ENCODE data around the gene SLC25A21. TPM values are rescaled to one million over a fixed set of nuclear protein-coding genes. Genes with fewer than 3 reads are reported as not detected.

The SLC25A21 gene
- polyA plus RNA-seq, 4 donors, result 0.22 to 1.4 (median 0.97) TPM

GRCh38 chr14:37027188-37027824, 145.1 kb downstream of the SLC25A21 start:
- 67 to 82% (median 78%) methylated on average over 4 of the region's 4 CpGs for WGBS, 3 donors
- FAIRE-seq, result no peak
- no peaks in the 10 kb centered on the region for H3K36me3 ChIP-seq (ENCODE audit: control insufficient read depth in 3 of 3, insufficient read depth in 2 of 3, low read depth in 1 of 3, low read length in 3 of 3)

GRCh38 chr14:37023875-37024565, 148.4 kb downstream of the SLC25A21 start:
- H3K9me3 ChIP-seq (ENCODE audit: control insufficient read depth in 2 of 2, insufficient read depth in 1 of 2, low read depth in 1 of 2, low read length in 1 of 2), result no peaks in the 10 kb centered on the region
- WGBS, 3 donors, result 85 to 92% (median 87%) methylated on average over 5 of the region's 5 CpGs
- no peaks in the 10 kb centered on the region for H3K27me3 ChIP-seq (ENCODE audit: control insufficient read depth in 3 of 3, insufficient read depth in 3 of 3, low read length in 3 of 3)
- no peak for FAIRE-seq
- DNase-seq, result no peak
- H3K36me3 ChIP-seq (ENCODE audit: control insufficient read depth in 3 of 3, insufficient read depth in 2 of 3, low read depth in 1 of 3, low read length in 3 of 3), result no peaks in the 10 kb centered on the region
- no peak overlapping the region for H3K4me3 ChIP-seq (ENCODE audit: low read depth in 1 of 3, low read length in 3 of 3)
- no peaks in the 10 kb centered on the region for H3K4me1 ChIP-seq (ENCODE audit: control insufficient read depth in 3 of 3, insufficient read depth in 2 of 3, low read depth in 1 of 3, low read length in 2 of 3)
- no peak overlapping the region for H3K27ac ChIP-seq (ENCODE audit: low read depth in 1 of 3, low read length in 2 of 3)

More at GRCh38 chr14:37027188-37027824, 145.1 kb downstream of the SLC25A21 start:
- Histone ChIP-seq H3K9me3 (ENCODE audit: control insufficient read depth in 2 of 2, insufficient read depth in 1 of 2, low read depth in 1 of 2, low read length in 1 of 2) (no peaks in the 10 kb centered on the region), H3K4me3 (ENCODE audit: low read depth in 1 of 3, low read length in 3 of 3) (no peak overlapping the region), H3K27ac (ENCODE audit: low read depth in 1 of 3, low read length in 2 of 3) (no peak overlapping the region), H3K27me3 (ENCODE audit: control insufficient read depth in 3 of 3, insufficient read depth in 3 of 3, low read length in 3 of 3) (no peaks in the 10 kb centered on the region), H3K4me1 (ENCODE audit: control insufficient read depth in 3 of 3, insufficient read depth in 2 of 3, low read depth in 1 of 3, low read length in 2 of 3) (no peaks in the 10 kb centered on the region)
- DNase-seq, result no peak

- WGBS, 3 donors, result 77 to 90% (median 77%) methylated on average over 1 of the region's 1 CpG
- Histone ChIP-seq H3K4me1 (ENCODE audit: control insufficient read depth in 3 of 3, insufficient read depth in 2 of 3, low read depth in 1 of 3, low read length in 2 of 3) (no peaks in the 10 kb centered on the region), H3K27me3 (ENCODE audit: control insufficient read depth in 3 of 3, insufficient read depth in 3 of 3, low read length in 3 of 3) (no peaks in the 10 kb centered on the region), H3K36me3 (ENCODE audit: control insufficient read depth in 3 of 3, insufficient read depth in 2 of 3, low read depth in 1 of 3, low read length in 3 of 3) (no peaks in the 10 kb centered on the region), H3K4me3 (ENCODE audit: low read depth in 1 of 3, low read length in 3 of 3) (no peak overlapping the region), H3K27ac (ENCODE audit: low read depth in 1 of 3, low read length in 2 of 3) (no peak overlapping the region), H3K9me3 (ENCODE audit: control insufficient read depth in 2 of 2, insufficient read depth in 1 of 2, low read depth in 1 of 2, low read length in 1 of 2) (no peaks in the 10 kb centered on the region)
- no peak for FAIRE-seq
- DNase-seq, result no peak
Measured at GRCh38 chr14:37021390-37021789, 151.0 kb downstream of the SLC25A21 start.

GRCh38 chr14:37019488-37019887, 152.9 kb downstream of the SLC25A21 start:
- Histone ChIP-seq H3K9me3 (ENCODE audit: control insufficient read depth in 2 of 2, insufficient read depth in 1 of 2, low read depth in 1 of 2, low read length in 1 of 2) (no peaks in the 10 kb centered on the region), H3K4me1 (ENCODE audit: control insufficient read depth in 3 of 3, insufficient read depth in 2 of 3, low read depth in 1 of 3, low read length in 2 of 3) (no peaks in the 10 kb centered on the region), H3K4me3 (ENCODE audit: low read depth in 1 of 3, low read length in 3 of 3) (no peak overlapping the region), H3K36me3 (ENCODE audit: control insufficient read depth in 3 of 3, insufficient read depth in 2 of 3, low read depth in 1 of 3, low read length in 3 of 3) (no peaks in the 10 kb centered on the region), H3K27ac (ENCODE audit: low read depth in 1 of 3, low read length in 2 of 3) (no peak overlapping the region), H3K27me3 (ENCODE audit: control insufficient read depth in 3 of 3, insufficient read depth in 3 of 3, low read length in 3 of 3) (no peaks in the 10 kb centered on the region)
- WGBS, 3 donors, result 60 to 89% (median 64%) methylated on average over 1 of the region's 1 CpG
- DNase-seq (no peak), FAIRE-seq (no peak)

- H3K4me1 ChIP-seq (ENCODE audit: control insufficient read depth in 3 of 3, insufficient read depth in 2 of 3, low read depth in 1 of 3, low read length in 2 of 3), result no peaks in the 10 kb centered on the region
- H3K4me3 ChIP-seq (ENCODE audit: low read depth in 1 of 3, low read length in 3 of 3), result no peak overlapping the region
- no peak for DNase-seq
- 64 to 78% (median 66%) methylated on average over 3 of the region's 3 CpGs for WGBS, 3 donors
- no peak for FAIRE-seq
- no peaks in the 10 kb centered on the region for H3K9me3 ChIP-seq (ENCODE audit: control insufficient read depth in 2 of 2, insufficient read depth in 1 of 2, low read depth in 1 of 2, low read length in 1 of 2)
- H3K27me3 ChIP-seq (ENCODE audit: control insufficient read depth in 3 of 3, insufficient read depth in 3 of 3, low read length in 3 of 3), result no peaks in the 10 kb centered on the region
- H3K36me3 ChIP-seq (ENCODE audit: control insufficient read depth in 3 of 3, insufficient read depth in 2 of 3, low read depth in 1 of 3, low read length in 3 of 3), result no peaks in the 10 kb centered on the region
- H3K27ac ChIP-seq (ENCODE audit: low read depth in 1 of 3, low read length in 2 of 3), result no peak overlapping the region
Measured at GRCh38 chr14:37018571-37019240, 153.7 kb downstream of the SLC25A21 start.

- Histone ChIP-seq H3K27ac (ENCODE audit: low read depth in 1 of 3, low read length in 2 of 3) (no peak overlapping the region), H3K36me3 (ENCODE audit: control insufficient read depth in 3 of 3, insufficient read depth in 2 of 3, low read depth in 1 of 3, low read length in 3 of 3) (no peaks in the 10 kb centered on the region), H3K4me3 (ENCODE audit: low read depth in 1 of 3, low read length in 3 of 3) (no peak overlapping the region), H3K27me3 (ENCODE audit: control insufficient read depth in 3 of 3, insufficient read depth in 3 of 3, low read length in 3 of 3) (no peaks in the 10 kb centered on the region), H3K9me3 (ENCODE audit: control insufficient read depth in 2 of 2, insufficient read depth in 1 of 2, low read depth in 1 of 2, low read length in 1 of 2) (no peaks in the 10 kb centered on the region), H3K4me1 (ENCODE audit: control insufficient read depth in 3 of 3, insufficient read depth in 2 of 3, low read depth in 1 of 3, low read length in 2 of 3) (no peaks in the 10 kb centered on the region)
- FAIRE-seq, result no peak
- WGBS, 3 donors, result 30 to 63% (median 49%) methylated on average over 4 of the region's 4 CpGs
- DNase-seq, result no peak
Measured at GRCh38 chr14:37013078-37013477, 159.3 kb downstream of the SLC25A21 start.

GRCh38 chr14:36998686-36999085, 173.7 kb downstream of the SLC25A21 start:
- no peaks in the 10 kb centered on the region for H3K36me3 ChIP-seq (ENCODE audit: control insufficient read depth in 3 of 3, insufficient read depth in 2 of 3, low read depth in 1 of 3, low read length in 3 of 3)
- no peak for FAIRE-seq
- no peak for DNase-seq
- H3K9me3 ChIP-seq (ENCODE audit: control insufficient read depth in 2 of 2, insufficient read depth in 1 of 2, low read depth in 1 of 2, low read length in 1 of 2), result no peaks in the 10 kb centered on the region
- no peak overlapping the region for H3K27ac ChIP-seq (ENCODE audit: low read depth in 1 of 3, low read length in 2 of 3)
- H3K4me3 ChIP-seq (ENCODE audit: low read depth in 1 of 3, low read length in 3 of 3), result no peak overlapping the region
- H3K27me3 ChIP-seq (ENCODE audit: control insufficient read depth in 3 of 3, insufficient read depth in 3 of 3, low read length in 3 of 3), result no peaks in the 10 kb centered on the region
- no peaks in the 10 kb centered on the region for H3K4me1 ChIP-seq (ENCODE audit: control insufficient read depth in 3 of 3, insufficient read depth in 2 of 3, low read depth in 1 of 3, low read length in 2 of 3)
- 61 to 73% (median 64%) methylated on average over 1 of the region's 1 CpG for WGBS, 3 donors

GRCh38 chr14:36997843-36998242, 174.6 kb downstream of the SLC25A21 start:
- no peak for FAIRE-seq
- 38 to 42% (median 40%) methylated on average over 4 of the region's 4 CpGs for WGBS, 3 donors

More at GRCh38 chr14:36997843-36998242, 174.6 kb downstream of the SLC25A21 start:
- Histone ChIP-seq H3K4me1 (ENCODE audit: control insufficient read depth in 3 of 3, insufficient read depth in 2 of 3, low read depth in 1 of 3, low read length in 2 of 3) (no peaks in the 10 kb centered on the region), H3K27me3 (ENCODE audit: control insufficient read depth in 3 of 3, insufficient read depth in 3 of 3, low read length in 3 of 3) (no peaks in the 10 kb centered on the region), H3K27ac (ENCODE audit: low read depth in 1 of 3, low read length in 2 of 3) (no peak overlapping the region), H3K9me3 (ENCODE audit: control insufficient read depth in 2 of 2, insufficient read depth in 1 of 2, low read depth in 1 of 2, low read length in 1 of 2) (no peaks in the 10 kb centered on the region), H3K4me3 (ENCODE audit: low read depth in 1 of 3, low read length in 3 of 3) (no peak overlapping the region), H3K36me3 (ENCODE audit: control insufficient read depth in 3 of 3, insufficient read depth in 2 of 3, low read depth in 1 of 3, low read length in 3 of 3) (no peaks in the 10 kb centered on the region)
- DNase-seq, result no peak

Data from small intestine (tissue), 7 donors.